SIG-M5 (cell line): ENCODE measurements around the gene RRH.
"Not testable (repeated sequence)": the region's sequence is repeated elsewhere in the genome, so short reads cannot be mapped to it uniquely, and the experiment has no call there.

Source experiments
- DNase-seq: peaks from one replicate; lab custom pipeline; 2025; lab: John Stamatoyannopoulos, UW

The RRH gene, protein sequence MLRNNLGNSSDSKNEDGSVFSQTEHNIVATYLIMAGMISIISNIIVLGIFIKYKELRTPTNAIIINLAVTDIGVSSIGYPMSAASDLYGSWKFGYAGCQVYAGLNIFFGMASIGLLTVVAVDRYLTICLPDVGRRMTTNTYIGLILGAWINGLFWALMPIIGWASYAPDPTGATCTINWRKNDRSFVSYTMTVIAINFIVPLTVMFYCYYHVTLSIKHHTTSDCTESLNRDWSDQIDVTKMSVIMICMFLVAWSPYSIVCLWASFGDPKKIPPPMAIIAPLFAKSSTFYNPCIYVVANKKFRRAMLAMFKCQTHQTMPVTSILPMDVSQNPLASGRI

DNA sequence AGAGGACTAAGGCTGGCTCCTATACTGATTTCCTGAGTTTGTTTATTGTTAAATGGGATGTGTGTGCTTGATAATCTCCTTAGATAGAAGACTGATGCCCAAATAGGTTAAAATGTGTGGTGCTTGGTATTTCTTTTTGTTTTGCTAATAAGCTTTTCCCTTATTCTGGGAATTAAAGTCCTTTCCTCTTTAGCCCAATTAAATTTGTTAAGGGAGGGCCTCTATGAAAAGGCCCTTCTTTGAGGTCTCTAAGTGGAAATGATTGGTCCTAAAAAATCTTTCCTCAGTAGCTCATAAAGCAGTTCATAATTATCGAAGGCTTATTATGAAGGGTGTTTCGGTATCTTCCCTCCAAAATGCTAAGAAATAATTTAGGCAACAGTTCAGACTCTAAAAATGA is at the start of gene RRH:
Gene RRH (plus strand): TSS at position 301 of the 400 bp plus-strand sequence. CDS start 56 bp downstream, at position 357.
- DNase-seq: no peak

DNA sequence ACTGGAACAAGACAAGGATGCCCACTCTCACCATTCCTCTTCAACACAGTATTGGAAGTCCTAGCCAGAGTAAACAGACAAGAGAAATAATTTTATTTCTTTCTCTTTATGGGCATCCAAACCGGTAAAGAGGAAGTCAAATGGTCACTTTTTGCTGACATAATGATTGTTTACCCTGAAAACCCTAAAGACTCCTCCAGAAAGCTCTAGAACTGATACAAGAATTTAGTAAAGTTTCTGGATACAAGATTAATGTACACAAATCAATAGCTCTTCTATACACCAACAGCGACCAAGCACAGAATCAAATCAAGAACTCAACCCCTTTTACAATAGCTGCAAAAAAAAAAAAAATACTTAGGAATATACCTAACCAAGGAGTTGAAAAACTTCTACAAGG is 45.7 kb upstream of the RRH start:
- DNase-seq: not testable (repeated sequence)

DNA sequence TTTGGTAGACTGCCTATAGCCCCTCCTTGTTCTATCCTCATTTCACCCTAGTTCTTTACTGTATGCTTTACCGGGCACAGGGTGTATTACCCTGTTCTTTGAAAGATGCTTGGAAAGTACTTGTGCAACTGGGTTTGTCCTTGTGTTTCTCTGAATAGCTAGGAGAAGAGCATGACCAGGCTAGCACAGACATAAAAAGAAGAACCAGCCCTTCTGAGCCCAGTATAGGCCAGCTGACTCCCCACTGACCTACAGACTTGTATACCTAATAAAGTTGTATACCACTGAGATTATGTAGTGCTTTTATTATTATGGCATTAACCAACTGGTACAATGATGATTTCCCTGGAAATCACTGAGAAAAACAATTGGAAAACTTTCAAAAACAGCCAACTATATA is 40.9 kb upstream of the RRH start:
- DNase-seq: no peak

DNA sequence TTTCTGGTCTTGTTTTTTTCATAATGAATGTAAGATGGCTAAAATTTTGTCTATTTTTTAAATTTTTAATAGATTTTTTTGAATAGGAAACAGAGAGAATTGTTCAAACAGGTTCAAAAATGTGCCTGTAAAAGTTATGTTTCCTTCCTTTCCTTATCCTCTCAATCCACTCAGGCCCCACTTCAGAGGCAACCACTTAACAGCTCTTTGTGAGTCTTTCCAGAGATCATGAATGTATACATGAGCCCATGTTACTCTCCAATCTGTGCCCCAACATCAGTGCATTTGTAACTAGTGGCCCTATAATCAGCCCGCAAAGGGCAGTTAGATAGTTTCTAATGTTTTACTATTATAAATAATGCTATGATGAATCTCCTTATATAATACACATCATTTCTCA is 40.0 kb upstream of the RRH start:
- no peak for DNase-seq

DNA sequence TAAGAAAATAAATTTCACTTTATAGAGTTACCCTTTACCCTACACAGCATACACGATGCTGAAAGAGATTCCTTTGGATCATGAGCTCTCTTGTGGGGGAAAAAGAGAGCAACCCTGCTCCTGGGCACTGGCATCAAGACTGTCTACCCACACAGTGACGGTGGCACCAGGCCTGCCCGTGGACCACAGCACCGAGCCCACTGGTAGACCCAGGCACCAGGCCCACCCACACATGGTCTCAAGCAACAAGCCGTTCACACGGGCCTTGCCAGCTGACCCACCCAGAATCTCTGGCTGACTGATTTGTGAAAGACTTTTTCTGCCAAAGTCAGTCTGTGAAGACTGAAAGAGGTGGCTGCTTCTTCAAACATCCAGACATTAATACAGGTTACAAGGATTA is 32.7 kb upstream of the RRH start:
- no peak for DNase-seq

DNA sequence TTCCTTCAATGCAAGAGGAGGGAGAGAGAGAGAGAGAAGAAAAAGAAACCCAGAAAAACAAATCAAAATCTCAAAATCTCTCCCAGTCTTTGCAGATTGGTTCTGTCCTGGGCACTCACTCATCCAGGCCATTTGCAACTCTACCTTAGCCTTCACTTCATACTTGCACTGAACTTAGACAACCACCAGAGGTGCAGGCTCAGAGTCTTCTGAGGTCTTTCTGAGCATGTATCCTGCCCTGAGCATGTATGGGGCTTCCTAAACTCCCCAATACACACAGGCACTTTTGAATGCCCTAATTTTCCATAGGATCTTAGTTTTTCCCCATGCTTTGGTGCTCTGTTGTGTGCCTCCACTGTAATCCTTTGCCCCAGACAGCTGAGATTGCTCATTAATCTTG is 28.9 kb upstream of the RRH start:
- no peak for DNase-seq

DNA sequence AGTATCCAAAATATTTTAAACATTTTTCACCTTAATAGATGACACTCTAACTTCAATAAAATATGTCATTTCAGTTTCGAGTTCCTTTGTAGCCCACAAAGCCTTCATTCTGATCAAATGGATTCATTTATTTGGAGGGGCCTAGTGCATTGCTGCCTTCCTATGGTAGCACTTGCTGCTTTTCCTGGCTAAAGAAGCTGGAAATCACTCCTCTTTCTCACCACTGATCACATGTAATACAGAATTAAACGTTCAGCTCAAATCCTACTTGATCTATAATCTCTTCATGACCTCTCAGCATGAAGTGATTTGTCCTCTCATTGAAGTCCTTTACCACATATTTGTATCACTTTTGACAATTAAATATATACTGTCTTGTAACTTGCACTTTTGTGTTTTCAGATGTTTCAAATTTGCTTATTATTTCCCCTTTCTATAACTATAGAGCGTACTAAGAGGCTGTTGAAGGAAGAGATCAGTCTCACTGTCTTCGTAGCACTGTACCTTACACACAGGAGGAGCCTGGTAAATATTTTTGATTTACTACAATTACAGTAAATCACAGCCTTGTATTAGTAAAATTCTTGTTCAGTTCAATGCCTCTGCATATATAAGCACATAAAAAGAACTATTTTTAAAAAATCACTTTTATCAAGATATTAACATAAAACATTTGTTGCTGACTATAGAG is 26.5 kb upstream of the RRH start:
- DNase-seq: no peak

DNA sequence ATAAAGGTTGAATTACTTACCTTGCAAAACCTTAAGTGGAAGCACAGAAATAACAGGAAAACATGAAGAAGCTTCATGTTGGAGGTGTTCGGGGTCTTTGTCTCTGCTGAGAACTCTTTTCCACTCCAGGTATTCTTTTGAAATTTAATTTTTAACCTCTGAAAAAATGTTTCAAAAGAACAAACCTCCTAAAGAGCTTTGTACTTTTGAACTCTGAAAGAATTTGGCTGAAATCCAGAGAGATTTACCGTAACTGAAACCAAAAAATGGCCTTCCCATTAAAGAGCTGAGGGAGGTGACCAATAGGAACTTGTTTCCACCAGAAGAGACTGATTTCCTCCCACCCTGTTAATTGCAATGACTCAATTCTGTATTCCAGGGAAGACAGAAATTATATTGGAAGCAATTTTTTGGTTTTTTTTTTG is 25.9 kb upstream of the RRH start, which contains the start of gene CFI:
Gene CFI (minus strand): TSS at position 105 of the 425 bp plus-strand sequence. CDS start 28 bp downstream, at position 77.
- DNase-seq: no peak

DNA sequence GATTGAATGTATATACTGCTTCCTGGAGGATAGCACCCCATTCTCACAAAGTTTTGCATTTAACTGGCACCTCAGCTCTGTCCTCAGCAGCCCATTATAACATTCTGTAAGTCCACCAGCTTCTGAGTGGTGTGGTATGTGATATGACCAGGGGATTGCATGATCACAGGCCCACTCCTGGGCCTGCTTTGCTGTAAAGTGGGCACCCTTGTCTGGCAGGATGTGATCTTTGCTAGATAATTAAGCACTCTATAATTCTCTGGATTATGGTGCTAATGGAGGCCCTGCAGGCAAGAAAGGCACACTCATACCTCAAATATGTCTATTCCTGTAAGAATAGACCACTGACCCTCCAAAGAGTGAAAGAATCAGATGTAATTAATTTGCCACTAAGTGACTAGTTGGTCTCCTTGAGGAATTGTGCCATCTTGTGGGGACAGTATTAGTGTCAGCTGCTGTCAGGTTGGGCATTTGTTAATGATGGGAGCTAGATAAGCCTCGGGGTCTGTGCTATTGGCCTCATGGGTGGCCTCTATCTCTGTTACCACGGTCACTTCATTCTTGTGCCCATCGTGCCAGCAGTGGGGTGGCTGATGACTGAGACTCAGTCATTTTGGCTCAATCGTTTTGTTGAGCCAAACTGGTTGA is 23.7 kb upstream of the RRH start:
- no peak for DNase-seq

DNA sequence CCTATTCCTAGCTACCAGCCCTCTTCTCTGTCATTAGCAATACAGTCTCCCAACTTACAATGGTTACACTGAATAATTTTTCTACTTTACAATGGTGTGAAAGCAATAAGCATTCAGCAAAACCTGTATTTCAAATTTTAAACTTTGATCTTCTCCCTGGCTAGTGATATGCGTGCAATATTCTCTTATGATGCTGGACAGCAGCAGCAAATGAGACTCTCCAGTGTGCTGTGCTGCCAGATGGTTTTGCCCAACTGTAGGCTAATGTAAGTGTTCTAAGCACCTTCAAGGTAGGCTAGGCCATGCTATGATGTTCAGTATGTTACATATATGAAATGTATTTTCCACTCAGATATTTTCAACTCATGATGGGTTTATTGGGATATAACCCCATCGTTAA is 18.1 kb upstream of the RRH start:
- no peak for DNase-seq

DNA sequence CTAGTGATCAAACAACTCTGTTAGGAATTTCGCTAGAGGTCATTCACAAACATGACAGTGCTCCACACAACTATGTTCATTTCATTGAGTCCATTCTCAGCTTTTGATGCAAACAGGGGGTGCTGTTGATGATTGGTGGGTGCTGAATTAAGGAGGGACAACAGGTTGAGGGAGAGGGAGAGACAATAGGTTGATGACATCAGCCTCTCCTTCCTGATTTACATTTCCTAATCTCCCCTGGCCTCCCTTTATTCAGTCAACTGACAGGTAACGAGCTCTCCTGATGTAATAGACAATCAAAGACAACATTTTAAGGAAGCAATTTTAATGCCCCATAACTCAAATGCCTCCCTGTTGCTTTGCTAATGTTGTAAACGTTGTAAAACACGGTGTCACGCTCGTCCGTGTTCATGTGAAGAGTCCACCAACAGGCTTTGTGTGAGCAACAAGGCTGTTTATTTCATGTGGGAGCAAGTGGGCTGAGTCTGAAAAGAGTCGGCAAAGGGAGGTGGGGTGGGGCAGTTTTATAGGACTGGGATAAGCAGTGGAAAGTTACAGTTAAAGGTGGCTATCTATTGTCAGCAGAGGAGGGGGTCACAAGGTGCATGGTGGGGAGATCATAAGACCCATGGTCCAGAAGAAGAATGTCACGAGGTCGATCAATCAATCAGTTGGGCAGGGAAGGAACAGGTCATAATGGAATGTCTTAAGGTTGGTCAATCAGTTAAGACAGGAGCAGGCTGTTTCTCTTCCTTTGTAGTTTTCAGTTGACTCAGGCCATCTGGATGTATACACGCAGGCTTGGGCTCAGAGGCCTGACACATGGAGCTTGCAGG is 17.0 kb upstream of the RRH start:
- no peak for DNase-seq

DNA sequence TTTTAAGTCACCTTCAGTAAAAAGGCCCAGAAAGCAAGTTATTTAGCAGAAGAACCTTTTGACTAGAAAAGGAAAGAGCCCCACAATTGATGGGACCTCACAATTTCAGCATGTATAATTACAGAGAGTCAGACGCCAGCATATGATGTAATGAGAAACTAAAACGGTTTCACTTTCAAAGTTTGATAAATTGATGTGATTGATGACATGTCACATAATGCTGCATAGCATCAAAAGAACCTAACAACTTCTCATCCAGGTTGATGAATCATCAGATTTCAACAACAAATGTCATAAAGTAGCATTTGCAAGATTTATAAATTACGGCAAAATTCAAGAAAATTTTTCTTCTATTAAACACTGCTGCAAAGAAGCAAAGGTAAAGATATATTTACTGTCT is 16.1 kb upstream of the RRH start:
- no peak for DNase-seq

DNA sequence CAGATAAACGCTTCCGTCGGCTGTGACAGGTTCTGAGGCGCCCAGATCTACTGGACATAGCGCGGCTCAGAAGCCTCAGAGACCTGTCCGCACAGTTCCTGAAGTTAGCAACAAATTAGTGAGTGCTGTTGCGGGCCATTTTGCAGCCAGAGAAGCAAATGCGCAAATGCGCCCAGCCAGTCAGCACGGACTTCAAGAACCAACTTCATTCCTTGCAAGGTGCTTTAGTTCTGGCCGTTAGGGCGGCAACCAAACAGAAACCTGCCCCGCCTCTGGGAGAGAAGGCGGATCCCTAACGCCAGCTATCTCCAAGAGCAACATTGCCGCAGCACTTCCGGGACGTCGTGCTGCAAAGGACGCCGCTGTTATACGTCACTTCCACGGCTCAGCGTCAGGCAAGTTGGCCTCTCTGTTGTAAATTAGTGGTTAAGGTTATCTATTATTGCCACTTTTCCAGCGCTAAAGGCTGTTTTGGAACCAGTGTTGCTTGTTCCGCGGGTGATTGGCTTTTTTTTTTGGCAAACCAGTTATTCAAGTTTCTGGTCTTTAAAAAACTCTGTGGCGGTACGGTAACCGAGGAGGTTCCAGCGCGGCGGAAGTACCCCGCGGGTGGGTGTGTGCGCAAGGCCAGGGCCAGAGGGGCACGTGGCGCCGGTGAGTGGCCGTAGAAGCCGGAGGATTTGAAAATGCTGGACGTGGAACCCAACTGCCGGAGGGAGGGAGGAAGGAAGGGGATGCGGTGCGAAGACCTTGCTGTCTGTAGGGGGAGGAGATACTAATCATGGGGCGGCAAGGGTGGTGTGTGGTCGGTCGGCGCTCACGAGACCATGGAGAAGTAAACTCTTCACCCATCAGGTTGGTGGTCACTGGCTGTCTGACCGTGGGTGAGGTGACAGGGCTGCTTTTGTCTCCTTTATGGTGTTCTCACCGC is 12.4 kb upstream of the RRH start, which contains the start of gene GAR1:
Gene GAR1 (plus strand): TSS at position 612 of the 931 bp plus-strand sequence. CDS start 403 bp downstream, outside the sequence.
- peak; percentile 77 for DNase-seq

DNA sequence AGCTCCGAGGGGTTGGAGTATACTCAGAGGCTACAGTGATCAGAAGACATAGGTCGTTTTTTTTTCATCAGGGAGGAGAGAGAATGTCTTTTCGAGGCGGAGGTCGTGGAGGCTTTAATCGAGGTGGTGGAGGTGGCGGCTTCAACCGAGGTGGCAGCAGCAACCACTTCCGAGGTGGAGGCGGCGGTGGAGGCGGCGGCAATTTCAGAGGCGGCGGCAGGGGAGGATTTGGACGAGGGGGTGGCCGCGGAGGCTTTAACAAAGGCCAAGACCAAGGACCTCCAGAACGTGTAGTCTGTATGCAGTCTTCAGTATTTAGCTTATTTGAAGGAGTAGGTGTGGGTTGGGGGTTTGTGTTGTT is 11.7 kb upstream of the RRH start:
- no peak for DNase-seq

DNA sequence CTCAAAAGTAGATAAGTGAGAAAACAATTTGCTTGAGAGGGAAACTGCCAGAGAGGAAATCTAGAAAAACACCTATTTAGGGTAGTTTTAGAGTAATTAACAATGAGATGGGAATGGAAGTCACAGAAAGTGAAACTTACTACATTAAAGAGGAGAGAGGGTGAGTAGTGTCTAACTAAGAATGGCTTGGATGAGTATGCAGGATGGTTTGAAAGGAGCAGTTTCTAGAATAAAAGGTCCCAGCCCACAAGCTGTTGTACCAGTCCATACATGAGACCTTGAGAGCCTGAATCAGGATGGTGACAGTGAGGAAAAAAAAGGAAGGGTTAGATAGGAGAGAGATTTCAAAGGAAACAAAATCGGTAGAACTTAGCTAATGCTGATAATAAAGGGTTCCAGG is 10.9 kb upstream of the RRH start:
- no peak for DNase-seq

DNA sequence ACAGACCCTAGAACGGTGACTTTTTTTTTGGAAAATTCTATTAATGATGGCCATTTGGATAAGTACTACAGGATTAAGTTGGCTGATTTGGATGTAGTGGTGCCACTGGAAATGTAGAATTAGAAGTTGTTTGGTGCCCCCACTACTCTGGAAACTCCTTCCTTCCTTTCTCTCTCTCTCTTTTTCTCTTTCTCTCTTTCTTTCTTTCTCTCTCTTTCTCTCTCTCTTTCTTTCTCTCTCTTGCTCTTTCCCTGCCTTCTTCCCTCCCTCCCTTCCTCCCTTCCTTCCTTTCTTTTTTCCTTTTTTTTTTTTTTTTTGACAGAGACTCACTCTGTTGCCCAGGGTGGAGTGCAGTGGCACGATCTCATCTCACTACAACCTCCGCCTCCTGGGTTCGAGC is 9.5 kb upstream of the RRH start:
- DNase-seq: no peak

DNA sequence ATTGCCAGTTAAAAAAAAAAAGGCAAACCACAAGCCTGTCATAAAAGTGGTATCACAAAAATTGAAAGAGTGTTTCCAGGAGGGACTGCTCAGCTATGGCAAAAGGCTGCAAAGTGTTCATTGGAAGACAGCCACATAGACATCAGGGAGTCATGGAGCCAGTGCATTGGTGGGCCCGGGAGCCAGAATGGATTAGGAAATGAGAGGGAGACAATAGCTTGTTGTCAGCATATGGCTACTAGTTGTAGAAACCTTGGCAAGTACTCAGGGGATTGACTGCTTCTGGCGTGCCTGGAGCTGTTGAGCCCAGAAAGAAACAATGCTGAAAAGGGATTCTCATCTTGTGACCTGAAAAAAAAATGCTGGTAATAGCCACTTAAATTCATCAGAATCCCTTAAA is 7.2 kb upstream of the RRH start:
- no peak for DNase-seq

DNA sequence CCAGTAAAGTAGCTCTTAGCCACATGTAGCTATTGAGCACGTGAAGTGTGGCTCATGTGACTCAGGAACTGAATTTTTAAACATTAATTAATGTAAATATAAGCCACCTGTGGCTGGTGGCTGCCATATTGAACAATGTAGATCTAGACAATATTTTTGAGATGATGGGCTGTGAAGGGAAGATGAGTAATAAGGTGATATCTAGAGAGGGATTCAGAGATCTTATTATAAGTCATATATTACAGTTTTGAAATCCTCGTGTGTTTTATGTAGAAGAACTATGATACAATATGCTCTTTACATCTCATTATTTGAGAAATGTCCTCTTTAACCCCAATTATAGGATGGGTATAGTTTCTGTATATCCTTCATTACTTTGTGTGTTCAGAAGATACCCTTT is 6.6 kb upstream of the RRH start:
- DNase-seq: no peak

DNA sequence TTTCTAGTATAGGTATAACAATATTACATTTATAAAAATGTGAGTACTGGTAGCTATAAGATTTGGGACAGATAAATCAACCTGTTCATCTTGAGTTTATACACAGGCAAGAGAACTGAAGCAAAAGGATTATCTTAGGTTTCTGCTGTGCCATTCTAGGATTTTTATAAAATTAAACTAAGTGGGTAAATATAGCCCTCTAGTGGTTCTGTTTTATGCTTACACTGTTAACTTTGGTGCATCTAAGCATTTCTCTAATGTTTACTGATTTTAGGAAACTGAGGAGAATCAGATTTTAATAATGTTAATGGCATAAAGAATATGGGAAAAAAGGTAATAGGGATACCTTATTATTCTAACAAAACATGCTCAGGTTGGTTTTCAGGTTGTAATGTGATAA is 1.1 kb upstream of the RRH start:
- no peak for DNase-seq

DNA sequence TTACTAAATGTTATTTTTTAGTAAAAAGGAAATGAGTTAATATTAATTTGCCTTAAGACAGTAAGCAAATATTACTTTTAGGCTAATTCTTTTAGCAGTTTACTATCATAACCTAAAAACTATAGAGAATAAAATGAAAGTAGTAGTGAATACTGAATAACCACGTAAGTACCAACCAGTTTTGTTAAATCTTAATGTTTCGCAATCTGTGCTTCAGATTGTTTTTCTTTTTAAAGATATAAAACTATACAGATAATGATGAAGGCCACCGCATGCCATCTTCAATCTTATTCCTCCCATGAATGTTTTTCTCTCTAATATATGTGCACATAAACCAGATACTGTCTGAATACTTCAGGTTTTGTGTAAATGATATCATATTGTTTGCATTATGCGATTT is 6.0 kb downstream of the RRH start:
- DNase-seq: no peak

DNA sequence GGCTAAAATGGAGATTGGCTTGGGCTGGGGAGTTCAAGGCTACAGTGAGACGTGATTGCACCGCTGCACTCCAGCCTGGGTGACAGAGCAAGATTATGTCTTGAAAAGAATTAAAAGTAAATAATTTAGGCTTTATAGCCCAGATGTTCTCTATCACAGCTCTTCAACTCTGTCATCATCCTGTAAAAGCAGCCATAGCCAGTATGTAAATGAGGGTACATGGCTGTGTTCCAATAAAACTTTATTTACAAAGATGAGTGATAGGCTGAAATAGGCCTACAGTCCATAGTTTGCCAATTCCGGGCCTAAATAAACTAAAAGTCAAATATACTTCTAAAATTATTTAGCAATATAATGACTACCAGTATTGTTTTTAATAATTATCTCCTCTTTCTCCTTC is 9.2 kb downstream of the RRH start:
- no peak for DNase-seq
